GM13976 (cell line): ENCODE results near the gene SPATA31E1.
"Not testable (repeated sequence)": the region's sequence is repeated elsewhere in the genome, so short reads cannot be mapped to it uniquely, and the experiment has no call there.

ENCODE experiments used
- DNase-seq: peaks from one replicate; pipeline ENCODE4 v3.0.0; 2012; ENCODE audit warnings: low spot score
- in situ Hi-C: fragments of 300-500 bp; cut with MboI; formaldehyde crosslinking; loops from one replicate; pipeline ENCODE4 v1.12.0; 2022; ENCODE audit warnings: low sequenced_read_pairs, mixed read lengths, inconsistent platforms; ENCODE audit not compliant: unreplicated experiment
- TF ChIP-seq, protein P1 (sequence below): IDR thresholded peaks from 2 replicates; pipeline ENCODE4 v1.5.1; 2012; ENCODE audit warnings: borderline replicate concordance, mild to moderate bottlenecking; ENCODE audit not compliant: insufficient read depth; ENCODE audit errors: extremely low read depth, missing control alignments, control extremely low read depth

Gene SPATA31E1

GRCh38 chr9:87844506-87844905 is 38.2 kb upstream of the SPATA31E1 start:
- DNase-seq, result no peak
- in situ Hi-C loops, result no loop called here
- TF ChIP-seq, protein P1, sequence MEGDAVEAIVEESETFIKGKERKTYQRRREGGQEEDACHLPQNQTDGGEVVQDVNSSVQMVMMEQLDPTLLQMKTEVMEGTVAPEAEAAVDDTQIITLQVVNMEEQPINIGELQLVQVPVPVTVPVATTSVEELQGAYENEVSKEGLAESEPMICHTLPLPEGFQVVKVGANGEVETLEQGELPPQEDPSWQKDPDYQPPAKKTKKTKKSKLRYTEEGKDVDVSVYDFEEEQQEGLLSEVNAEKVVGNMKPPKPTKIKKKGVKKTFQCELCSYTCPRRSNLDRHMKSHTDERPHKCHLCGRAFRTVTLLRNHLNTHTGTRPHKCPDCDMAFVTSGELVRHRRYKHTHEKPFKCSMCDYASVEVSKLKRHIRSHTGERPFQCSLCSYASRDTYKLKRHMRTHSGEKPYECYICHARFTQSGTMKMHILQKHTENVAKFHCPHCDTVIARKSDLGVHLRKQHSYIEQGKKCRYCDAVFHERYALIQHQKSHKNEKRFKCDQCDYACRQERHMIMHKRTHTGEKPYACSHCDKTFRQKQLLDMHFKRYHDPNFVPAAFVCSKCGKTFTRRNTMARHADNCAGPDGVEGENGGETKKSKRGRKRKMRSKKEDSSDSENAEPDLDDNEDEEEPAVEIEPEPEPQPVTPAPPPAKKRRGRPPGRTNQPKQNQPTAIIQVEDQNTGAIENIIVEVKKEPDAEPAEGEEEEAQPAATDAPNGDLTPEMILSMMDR, result no peak

DNA sequence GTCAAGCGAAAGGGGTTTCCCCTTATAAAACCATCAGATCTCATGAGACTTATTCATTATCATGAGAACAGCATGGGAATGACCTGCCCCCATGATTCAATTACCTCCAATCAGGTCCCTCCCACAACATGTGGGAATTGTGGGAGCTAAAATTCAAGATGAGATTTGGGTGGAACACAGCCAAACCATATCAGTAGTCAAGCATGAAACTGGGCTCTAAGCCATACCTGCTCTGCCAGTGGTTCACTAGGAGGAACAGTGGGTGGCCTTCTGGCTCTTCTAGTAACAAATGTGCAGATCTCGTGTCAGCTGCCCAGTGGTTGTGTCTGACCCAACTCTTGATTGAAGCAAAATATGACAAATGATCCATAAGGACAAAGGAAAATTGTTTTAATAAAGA is 34.9 kb upstream of the SPATA31E1 start:
- in situ Hi-C loops, DNase-seq: not testable (repeated sequence)

- no peak for DNase-seq
- in situ Hi-C loops, result no loop called here
- TF ChIP-seq, protein P1, result no peak
These were observed 33.4 kb upstream of the SPATA31E1 start for GRCh38 chr9:87849144-87849758.

- no peak for DNase-seq
- in situ Hi-C loops, result no loop called here
- TF ChIP-seq, protein P1, result no peak
These were observed 32.3 kb upstream of the SPATA31E1 start for GRCh38 chr9:87850391-87850790.

GRCh38 chr9:87851186-87851585 is 31.5 kb upstream of the SPATA31E1 start:
- in situ Hi-C loops, result not testable (repeated sequence)

GRCh38 chr9:87853302-87853701 is 29.4 kb upstream of the SPATA31E1 start:
- TF ChIP-seq, protein P1, result no peak
- in situ Hi-C loops, result no loop called here
- no peak for DNase-seq

More at GRCh38 chr9:87851186-87851585, 31.5 kb upstream of the SPATA31E1 start:
- not testable (repeated sequence) for DNase-seq

- in situ Hi-C loops, result no loop called here
- no peak for DNase-seq
- TF ChIP-seq, protein P1, result no peak
These were observed 28.6 kb upstream of the SPATA31E1 start for GRCh38 chr9:87853876-87854579.
